HG03064 (cell line): ENCODE data around the gene KCNIP3.

Experiments used
- ATAC-seq: cut with Tn5 transposase; IDR thresholded peaks from one replicate; pipeline ENCODE4 v1.9.1; 2021; ENCODE audit warnings: low read depth; ENCODE audit not compliant: unreplicated experiment

Gene KCNIP3

DNA sequence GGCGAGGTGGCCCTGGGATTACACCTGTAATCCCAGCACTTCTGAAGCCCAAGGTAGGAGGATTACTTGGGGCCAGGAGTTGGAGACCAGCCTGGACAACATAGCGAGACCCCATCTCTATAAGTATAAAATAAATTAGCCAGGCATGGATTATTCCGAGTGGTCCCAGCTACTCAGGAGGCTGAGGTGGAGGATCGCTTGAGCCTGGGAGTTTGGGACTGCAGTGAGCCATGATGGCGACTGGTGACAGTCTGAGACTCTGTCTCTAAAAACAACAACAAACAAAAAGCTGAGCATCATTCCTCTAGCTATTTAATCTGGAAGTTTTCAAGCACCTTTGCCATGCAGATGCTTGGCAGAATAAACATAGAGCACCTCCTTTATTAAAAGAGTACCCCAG, 83.6 kb downstream of the KCNIP3 start:
- no peak for ATAC-seq

DNA sequence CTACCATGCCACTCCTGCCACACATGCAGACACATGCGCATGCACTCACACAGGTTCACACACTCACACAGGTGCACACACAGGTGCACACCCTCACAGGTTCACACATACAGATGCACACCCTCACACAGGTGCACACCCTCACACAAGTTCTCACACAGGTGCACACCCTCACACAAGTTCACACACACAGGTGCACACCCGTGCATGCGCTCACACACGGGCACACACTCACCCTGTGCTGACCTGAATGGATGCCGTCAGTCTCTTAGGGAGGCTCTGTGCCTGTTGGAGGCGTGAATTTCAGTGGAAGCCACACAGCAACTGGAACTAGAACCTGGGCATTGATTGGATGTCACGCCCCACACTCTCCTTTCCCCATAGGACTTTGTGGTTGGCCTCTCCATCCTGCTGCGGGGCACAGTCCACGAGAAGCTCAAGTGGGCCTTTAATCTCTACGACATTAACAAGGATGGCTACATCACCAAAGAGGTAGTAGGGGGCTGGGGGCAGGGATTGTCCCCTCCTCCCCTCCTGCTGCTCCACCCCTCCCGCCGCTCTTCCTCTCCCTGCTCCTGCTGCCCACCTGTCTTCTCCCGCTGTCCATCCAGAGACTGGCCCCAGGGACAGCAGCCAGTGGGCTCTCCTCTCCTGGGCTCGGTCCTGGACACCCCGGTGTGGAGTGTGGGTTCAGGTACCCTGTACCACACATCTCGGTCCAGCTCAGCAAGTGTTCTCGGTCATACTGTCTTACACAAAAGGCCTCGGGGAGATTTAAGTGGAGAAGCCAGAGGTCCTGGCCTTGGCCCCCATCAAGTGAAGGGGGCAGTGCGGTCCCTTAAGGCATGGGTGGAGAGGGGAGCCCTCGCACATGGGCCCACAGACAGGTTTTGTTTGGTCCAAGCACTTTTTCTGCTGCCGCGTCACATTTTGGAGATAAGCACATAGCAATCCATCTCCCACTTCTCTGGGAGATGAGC, 84.4 kb downstream of the KCNIP3 start:
- no peak for ATAC-seq

DNA sequence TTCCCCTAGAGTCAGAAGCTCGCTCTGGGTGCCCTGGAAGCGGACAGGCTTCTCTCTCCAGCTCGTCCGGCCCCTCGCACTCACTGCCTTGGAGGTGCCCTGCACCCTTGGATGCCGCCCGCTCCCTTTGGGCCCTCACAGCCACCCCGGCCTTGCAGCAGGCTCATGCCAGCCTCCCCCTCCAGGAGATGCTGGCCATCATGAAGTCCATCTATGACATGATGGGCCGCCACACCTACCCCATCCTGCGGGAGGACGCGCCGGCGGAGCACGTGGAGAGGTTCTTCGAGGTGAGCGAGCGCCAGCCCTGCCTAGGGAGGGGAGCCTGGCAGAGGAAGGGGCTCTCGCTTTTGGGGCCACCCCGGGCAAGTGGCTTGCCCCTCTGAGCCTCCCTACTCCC, 85.0 kb downstream of the KCNIP3 start:
- ATAC-seq, result no peak

DNA sequence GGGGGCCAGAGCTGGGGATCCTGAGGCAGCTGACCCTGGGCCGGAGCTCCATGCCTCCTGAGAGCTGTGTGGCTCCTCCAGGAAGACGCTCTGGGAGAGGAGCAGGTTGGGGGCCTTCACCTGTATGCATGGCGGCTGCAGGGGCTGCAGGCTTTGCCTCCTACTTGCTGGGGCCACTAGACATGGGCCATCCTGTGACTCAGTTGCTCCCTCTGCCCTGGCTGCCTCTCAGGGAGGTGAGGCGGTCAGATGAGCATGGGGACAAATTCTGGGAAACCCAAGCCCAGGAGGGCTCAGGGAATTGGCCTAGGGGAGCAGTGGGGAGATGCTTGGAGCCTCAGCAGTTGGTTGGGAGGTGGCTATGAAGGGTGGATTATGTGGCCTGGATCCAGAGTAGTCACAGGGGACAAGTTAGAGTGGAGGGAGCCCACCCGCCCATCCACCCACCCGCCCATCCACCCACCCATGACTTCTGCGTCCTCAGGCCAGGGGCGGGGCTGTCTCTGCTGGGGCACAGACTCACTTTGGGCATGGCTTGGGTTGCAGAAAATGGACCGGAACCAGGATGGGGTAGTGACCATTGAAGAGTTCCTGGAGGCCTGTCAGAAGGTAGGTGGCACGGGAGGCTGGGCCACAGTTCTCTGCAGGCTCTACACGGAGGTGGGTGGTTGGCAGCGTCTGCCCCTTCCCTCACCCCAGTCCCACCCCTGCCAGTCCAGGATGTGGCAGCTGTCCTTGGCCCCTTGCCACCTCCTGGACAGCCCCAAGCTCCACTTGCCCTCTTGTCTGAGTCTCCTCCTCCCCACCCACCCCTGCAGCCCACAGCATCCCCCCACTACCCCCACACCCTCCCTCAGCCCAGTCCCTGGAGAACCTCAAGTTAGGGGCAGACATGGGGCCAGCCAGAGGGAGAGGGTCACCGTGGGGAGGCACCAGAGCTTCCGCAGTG, 85.8 kb downstream of the KCNIP3 start:
- no peak for ATAC-seq

DNA sequence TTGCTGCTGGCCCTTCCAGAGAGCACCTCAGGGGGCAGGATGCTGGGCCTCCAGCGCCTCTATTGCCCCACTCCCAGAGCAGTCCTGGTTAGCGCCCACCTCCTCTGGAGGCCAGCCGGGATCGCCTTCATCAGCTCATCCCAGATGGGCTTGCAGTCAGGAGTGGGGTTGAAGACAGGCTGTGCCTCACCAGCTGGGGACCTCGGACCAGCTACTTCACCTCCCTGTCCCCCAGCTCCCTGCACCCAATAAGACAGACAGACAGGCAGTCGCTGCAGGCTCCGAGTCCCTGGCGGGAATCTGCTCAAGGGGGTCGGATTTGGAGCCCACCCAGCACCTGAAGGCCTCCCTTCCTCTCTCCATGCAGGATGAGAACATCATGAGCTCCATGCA, 86.5 kb downstream of the KCNIP3 start:
- ATAC-seq, result no peak

DNA sequence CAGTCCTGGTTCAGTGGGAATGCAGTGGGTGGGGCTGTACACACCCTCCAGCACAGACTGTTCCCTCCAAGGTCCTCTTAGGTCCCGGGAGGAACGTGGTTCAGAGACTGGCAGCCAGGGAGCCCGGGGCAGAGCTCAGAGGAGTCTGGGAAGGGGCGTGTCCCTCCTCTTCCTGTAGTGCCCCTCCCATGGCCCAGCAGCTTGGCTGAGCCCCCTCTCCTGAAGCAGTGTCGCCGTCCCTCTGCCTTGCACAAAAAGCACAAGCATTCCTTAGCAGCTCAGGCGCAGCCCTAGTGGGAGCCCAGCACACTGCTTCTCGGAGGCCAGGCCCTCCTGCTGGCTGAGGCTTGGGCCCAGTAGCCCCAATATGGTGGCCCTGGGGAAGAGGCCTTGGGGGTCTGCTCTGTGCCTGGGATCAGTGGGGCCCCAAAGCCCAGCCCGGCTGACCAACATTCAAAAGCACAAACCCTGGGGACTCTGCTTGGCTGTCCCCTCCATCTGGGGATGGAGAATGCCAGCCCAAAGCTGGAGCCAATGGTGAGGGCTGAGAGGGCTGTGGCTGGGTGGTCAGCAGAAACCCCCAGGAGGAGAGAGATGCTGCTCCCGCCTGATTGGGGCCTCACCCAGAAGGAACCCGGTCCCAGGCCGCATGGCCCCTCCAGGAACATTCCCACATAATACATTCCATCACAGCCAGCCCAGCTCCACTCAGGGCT, 87.9 kb downstream of the KCNIP3 start:
- ATAC-seq, result no peak

DNA sequence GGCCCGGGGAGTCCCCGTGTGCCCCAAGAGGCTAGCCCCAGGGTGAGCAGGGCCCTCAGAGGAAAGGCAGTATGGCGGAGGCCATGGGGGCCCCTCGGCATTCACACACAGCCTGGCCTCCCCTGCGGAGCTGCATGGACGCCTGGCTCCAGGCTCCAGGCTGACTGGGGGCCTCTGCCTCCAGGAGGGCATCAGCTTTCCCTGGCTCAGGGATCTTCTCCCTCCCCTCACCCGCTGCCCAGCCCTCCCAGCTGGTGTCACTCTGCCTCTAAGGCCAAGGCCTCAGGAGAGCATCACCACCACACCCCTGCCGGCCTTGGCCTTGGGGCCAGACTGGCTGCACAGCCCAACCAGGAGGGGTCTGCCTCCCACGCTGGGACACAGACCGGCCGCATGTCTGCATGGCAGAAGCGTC, 88.4 kb downstream of the KCNIP3 start:
- no peak for ATAC-seq

DNA sequence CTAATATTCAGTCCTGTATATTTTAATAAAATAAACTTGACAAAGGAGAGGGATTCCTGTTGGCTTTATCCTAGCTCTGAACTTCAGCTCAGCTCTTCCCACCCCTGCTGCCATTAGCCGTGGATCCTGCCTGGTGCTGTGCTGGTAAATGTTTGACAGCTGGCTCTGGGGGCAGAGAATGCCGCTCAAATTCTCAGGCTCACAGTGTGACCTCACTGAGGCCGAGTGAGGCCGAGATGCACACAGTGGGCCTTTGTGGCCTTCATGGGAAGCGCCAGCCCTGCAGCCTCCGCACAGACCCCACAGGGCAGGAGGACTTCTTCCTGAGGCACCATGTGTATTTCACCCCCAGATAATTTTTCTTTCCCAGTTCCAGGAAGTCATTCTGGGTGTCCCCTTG, 88.9 kb downstream of the KCNIP3 start:
- ATAC-seq, result no peak

DNA sequence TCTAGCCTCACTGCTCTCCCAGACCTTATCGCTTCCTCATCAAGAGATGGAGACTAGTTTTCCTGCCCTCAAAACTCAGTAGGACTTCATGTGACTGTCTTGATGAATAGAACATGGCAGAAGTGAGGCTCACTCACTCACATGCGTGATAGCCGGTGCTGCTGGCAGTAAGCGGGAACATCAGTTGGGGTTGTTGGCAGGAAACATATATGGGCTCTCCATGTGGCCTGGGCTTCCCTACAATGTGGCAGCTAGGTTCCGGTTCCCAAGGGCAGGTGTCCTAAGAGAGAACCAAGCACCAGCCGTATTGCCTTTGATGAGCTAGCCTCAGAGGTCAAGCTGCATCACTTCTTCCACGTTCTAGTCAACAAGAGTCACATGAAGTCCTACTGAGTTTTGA, 90.2 kb downstream of the KCNIP3 start:
- ATAC-seq, result no peak

DNA sequence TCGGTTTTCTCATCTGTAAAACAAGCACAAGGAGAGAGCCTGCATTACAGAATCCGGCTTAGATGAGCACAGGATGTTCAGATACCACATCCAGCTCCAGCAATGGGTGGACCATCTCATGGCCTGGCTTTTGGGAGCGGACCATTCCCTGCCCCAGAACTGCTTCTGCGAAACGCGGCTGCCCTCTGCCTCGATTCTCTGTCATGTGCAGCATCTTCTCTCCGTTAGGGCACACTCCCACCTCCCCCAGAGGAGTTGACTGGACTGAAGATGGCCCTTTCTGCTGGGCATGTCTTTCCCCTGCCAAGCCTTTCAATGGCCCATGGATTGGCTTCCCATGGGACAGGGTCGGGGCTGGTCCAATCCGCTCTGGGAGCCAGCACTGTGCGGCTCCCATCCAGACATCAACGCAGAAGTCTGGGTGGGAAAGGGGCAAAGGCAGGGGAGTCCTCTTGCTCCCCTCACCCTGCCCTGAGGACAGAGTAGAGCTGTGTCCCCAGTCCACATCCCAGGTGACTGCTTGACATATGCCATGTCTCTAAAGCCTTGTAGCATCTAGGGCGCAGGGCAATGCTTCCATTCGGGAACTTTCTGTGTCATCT, 91.0 kb downstream of the KCNIP3 start:
- ATAC-seq, result no peak

DNA sequence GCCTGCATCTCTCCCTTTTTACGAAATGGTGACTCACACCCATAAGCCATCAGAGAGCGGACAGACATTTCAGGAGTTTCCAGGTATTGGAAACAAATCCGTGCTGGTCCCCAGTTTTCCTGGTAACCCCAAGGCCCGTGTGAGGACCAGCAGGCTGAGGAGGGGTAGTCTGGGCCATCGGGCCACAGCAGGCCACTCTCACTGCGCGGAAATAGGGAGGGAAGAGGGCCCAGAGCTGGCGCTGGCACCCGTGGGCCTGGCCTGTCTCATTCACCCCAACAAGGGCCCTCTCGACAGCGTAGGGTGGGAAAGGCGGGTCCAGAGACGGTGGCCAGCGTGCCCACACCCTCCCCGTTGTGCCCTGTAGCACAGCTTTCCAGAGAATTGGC, 91.7 kb downstream of the KCNIP3 start:
- ATAC-seq, result no peak

DNA sequence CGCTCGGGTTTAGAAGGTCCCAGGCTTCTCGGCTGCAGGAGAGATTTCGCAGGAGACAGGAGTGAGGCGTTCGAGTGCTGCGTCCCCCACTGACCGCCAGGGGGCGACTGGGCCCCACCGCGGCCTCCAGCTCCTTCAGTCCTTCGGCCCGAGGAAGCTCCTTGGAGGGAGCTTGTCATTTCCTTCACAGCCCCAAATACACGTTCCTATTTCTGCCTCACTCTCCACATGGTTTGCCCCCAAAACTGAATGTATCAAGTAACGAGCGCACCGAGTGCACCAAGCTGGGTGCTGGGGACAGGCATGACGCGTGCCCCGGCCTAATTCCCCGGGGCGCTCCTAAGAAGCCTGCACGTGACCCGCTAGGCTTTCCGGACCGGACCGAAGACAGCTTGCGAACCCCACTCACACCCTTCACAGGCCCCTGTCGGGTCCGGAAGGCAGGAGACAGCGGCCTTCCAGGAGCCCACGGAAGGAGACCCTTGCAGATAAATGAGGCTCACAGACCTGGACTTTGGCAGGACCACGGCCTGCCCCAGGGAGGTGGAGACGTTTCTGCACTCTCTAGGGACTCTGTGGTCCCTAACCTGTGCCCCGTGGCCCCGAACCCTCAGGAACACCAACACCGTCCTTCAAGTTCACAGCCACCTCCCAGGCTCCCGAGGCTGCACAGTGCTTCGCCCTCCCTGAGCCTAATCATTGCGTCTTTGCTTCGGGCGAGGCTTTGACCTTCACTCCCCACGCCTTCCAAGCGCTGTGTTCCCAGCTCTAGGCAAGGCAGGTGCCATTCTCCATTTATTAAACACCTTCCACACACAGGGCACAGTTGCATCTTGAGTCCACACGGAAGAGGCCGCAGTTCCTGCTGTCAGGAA, 92.3 kb downstream of the KCNIP3 start:
- ATAC-seq, result no peak

DNA sequence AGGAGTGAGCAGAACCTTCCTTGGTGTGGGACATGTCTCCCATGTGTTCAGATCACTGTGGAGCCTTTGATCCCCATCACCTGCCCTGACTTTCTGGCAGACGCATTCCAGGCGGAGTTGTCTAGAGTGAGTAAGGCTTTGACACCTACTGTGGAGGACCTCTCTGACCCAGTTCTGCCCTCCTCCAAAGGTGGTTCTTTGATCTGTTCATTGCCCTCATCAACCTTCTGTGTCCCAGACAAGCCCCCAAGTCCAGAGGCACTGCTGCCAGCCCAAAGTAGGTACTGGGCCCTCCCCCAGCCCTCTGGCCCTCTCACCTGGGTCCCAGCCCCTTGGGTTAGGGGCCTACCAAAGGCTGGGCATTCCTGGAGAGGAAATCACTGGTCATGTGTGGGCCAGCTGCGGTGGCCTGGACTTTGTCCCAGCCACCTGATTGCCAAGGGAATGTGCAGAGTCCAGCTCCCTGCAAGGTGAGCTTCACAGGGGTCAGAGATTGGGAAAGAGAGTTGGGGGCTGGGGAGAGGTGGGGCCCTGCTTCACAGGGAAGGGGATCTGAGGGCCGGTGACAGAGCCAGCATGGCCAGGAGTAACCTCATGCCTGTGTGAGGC, 93.2 kb downstream of the KCNIP3 start:
- ATAC-seq, result no peak

DNA sequence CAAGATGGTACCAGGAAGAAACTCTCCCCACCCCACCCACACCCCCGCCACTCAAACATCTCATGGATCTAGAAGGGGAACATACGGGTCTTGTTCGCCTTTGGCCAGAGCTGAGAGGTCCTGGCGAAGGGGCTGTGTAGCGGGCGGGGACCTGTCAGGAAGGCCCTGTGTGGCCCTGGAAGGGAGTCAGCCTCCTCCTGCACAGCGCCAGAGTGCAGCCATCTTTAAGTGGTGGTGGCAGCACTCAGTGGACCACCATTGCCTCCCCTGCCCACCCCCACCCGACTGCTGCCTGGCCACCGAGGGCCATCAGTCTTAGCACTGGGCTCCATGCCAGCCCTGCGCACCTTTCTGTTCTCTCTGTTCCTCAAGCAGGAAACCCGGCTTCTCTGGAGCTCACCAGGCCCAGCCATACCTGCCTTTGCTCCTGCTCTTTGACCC, 93.8 kb downstream of the KCNIP3 start:
- no peak for ATAC-seq

DNA sequence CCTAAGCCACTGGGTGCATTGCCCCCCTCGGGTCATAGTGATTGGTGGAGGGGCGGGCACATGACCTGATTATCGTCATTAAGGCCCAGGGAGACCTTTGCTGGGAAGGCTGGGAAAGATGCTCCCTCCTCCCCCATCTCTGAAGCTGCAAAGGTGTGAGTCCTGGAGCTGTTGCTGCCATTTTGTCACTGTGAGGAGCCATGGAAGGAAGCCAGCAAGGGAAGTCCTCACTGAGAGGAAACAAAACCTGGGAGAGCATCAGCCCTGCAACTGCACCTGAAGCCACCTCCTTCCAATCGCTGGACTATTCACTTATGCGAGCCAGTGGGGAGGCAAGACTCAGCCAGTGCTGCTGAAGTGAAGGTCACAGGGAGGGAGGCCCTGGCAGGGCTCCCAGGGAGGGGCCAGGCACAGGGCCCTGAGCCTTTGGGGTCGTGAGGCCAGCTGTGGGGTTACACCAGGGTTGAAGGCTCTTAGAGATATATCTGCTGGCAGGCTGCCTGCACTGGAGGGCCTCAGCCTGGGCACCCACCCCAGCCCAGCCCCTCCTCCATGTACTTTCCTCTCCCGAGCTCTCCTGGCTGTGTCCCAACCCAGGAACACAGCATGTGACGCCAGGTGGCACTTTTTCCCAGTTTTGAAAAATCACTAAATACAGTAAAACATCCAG, 94.6 kb downstream of the KCNIP3 start:
- ATAC-seq, result no peak

DNA sequence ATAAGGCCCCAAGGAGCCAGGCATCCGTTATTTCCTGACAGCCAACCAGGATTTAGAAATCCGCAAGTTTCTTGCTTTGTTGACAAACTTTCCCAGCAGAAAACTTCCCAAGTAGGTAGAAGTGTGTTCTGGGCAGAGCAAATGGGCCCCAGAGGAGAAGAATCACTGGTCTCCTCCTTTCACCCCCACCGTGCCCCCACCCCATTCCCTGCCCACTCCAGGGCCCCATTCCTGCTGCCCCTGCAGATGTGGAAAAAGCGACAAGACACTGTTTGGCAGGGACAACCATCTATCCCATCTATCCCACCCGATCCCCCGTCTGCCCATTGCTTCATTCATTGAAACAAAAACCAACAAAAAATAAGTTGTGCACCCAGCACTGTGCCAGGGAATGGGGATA, 95.2 kb downstream of the KCNIP3 start:
- ATAC-seq, result no peak

DNA sequence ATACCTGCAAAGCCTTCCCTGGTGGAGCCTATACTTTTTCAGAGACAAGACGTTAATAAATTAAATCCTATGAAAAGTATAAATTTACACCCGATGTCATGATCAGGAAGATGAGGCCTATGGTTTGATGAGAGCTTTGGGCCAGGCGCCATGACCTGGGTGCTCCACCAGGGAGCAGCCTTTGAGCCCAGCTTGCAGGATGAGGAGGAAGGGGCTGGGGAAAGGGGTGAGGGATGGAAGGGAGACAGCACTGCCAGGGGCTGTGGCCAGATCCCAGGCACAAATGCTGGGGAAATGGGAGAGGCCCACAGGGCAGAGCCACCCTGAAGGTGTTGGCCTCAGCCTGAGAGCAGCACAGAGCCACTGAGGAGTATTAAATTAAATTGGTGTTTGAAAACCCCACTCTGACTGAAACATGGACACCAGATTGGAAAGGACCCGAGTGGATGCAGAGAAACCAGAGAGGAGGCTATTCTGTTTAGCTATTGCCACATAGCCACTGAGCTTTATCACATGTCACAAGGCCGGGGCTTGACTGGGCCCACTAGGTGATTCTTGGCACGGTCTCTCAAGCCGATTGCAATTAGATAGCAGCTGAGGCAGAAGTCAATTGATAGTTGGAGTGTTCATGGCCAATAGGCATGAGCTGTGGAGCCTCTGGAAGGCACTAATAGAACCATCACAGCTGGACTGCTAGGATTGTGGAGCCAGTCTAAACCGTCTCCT, 95.7 kb downstream of the KCNIP3 start:
- no peak for ATAC-seq

DNA sequence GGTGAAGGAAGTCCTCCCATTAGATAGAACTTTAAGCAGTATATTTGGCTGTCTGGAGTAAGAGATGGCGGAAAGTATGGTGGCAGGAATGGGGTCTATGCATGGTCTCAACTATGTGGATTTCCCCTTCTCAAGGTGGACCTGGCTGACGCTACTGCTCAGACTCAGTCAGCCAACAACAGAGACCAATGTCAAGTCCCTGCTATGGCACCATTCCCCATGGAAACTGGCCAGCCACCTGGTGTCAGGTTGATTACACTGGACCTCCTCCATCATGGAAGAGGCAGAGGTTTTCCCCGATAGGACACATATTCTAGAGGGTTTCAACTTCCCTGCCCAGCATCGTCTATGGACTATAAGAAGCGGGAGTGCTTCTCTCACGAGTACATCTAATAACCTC, 96.8 kb downstream of the KCNIP3 start:
- no peak for ATAC-seq
